ENCODE measurements around the gene TGM4.

DNA sequence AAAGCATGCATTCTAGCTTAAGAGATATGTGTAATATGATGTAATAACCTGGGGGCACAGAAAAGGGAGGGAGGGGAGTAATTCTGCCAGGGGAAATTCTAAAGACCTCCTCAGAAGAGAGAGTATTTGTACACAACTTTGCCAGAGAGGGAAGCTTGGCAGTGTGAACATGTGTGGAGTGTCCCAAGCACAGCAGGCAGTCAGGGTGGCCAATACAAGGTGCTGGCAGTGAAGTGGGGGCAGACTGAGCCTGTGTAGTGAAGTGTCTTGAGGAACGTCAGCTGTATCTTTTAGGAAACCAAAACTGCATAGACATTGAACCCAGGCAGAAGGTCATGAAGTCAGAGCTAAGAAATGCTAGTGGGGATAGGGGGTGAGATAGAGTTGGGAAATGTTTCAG, 42.4 kb upstream of the TGM4 start:
- TF ChIP-seq, protein P1, sequence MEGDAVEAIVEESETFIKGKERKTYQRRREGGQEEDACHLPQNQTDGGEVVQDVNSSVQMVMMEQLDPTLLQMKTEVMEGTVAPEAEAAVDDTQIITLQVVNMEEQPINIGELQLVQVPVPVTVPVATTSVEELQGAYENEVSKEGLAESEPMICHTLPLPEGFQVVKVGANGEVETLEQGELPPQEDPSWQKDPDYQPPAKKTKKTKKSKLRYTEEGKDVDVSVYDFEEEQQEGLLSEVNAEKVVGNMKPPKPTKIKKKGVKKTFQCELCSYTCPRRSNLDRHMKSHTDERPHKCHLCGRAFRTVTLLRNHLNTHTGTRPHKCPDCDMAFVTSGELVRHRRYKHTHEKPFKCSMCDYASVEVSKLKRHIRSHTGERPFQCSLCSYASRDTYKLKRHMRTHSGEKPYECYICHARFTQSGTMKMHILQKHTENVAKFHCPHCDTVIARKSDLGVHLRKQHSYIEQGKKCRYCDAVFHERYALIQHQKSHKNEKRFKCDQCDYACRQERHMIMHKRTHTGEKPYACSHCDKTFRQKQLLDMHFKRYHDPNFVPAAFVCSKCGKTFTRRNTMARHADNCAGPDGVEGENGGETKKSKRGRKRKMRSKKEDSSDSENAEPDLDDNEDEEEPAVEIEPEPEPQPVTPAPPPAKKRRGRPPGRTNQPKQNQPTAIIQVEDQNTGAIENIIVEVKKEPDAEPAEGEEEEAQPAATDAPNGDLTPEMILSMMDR (IDR thresholded peaks at IDR 0.05): no peak
- TF ChIP-seq POLR2A (IDR thresholded peaks at IDR 0.05): no peak

All from uterus (tissue), 2 donors.